Loucy (cell line): ENCODE data around the gene GPR39.

Source experiments
- EZH2phosphoT487 ChIP-seq: fragments of 200-600 bp; IDR thresholded peaks from 2 replicates; pipeline ENCODE4 v1.6.1; 2018; ENCODE audit warnings: antibody characterized with exemption, mild to moderate bottlenecking, moderate library complexity, borderline replicate concordance
- TF ChIP-seq, protein P1 (sequence below): fragments of 200-600 bp; sonication (generic); conservative IDR thresholded peaks from 2 replicates; pipeline ENCODE4 v1.5.1; 2014; ENCODE audit warnings: mild to moderate bottlenecking, antibody characterized with exemption, low read length

- TF ChIP-seq, protein P1, sequence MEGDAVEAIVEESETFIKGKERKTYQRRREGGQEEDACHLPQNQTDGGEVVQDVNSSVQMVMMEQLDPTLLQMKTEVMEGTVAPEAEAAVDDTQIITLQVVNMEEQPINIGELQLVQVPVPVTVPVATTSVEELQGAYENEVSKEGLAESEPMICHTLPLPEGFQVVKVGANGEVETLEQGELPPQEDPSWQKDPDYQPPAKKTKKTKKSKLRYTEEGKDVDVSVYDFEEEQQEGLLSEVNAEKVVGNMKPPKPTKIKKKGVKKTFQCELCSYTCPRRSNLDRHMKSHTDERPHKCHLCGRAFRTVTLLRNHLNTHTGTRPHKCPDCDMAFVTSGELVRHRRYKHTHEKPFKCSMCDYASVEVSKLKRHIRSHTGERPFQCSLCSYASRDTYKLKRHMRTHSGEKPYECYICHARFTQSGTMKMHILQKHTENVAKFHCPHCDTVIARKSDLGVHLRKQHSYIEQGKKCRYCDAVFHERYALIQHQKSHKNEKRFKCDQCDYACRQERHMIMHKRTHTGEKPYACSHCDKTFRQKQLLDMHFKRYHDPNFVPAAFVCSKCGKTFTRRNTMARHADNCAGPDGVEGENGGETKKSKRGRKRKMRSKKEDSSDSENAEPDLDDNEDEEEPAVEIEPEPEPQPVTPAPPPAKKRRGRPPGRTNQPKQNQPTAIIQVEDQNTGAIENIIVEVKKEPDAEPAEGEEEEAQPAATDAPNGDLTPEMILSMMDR: no peak
- no peak for TF ChIP-seq EZH2phosphoT487
Observed at GRCh38 chr2:132479155-132479554, 62.5 kb downstream of the GPR39 start.
